Thyroid gland (tissue), 4 donors: Measurements from ENCODE around the gene COMT.

Source experiments
- CTCF ChIP-seq, 6 experiments: fragments of 200-600 bp in 3 of 6; fragments of 450-650 bp in 3 of 6; sonication (generic) in 3 of 6; IDR thresholded peaks; one replicate each; pipeline ENCODE4 v1.5.1; 2016 to 2019; ENCODE audit warnings: antibody characterized with exemption in 6 of 6, mild to moderate bottlenecking in 2 of 6, inconsistent platforms in 1 of 6, moderate library complexity in 1 of 6
- POLR2A ChIP-seq, 2 donors: fragments of 450-650 bp; IDR thresholded peaks; one replicate each; pipeline ENCODE4 v1.6.1; 2017; ENCODE audit warnings: antibody characterized with exemption in 2 of 2, mild to moderate bottlenecking in 2 of 2, moderate library complexity in 1 of 2

GRCh38 chr22:19928207-19928606 is 13.4 kb upstream of the COMT start:
- TF ChIP-seq CTCF (IDR thresholded peaks at IDR 0.05) (no peak), POLR2A (IDR thresholded peaks at IDR 0.05) (no peak)
